Liver (tissue), 9 donors: ENCODE data around the gene VNN1. TPM values are rescaled to one million over a fixed set of nuclear protein-coding genes. Genes with fewer than 3 reads are reported as not detected.
A peak's percentile ranks its signal among the peaks of the same experiment; 100 is the strongest.

Experiments used
- DNase-seq: peaks from one replicate; pipeline ENCODE4 v3.0.0-alpha.2; 2017; ENCODE audit warnings: low spot score
- H3K27ac ChIP-seq, 2 donors: one replicate each; pipeline ENCODE4 v1.7.0; 2013; ENCODE audit warnings: inconsistent platforms in 2 of 2, low read length in 2 of 2, control low read depth in 1 of 2, low read depth in 1 of 2, mild to moderate bottlenecking in 1 of 2
- H3K27me3 ChIP-seq, 4 donors: one replicate each; pipeline versions ENCODE4 v1.6.1 to v1.7.0; 2013; ENCODE audit warnings: low read length in 3 of 4, inconsistent platforms in 1 of 4, mild to moderate bottlenecking in 1 of 4, moderate library complexity in 1 of 4; ENCODE audit not compliant: control insufficient read depth in 4 of 4, insufficient read depth in 4 of 4
- H3K36me3 ChIP-seq, 4 donors: one replicate each; pipeline versions ENCODE4 v1.6.1 to v1.7.0; 2013; ENCODE audit warnings: low read length in 3 of 4, mild to moderate bottlenecking in 3 of 4, low read depth in 1 of 4, moderate library complexity in 1 of 4; ENCODE audit not compliant: control insufficient read depth in 4 of 4, insufficient read depth in 3 of 4
- H3K4me1 ChIP-seq, 4 donors: one replicate each; pipeline versions ENCODE4 v1.6.1 to v1.7.0; 2013; ENCODE audit warnings: low read length in 3 of 4, mild to moderate bottlenecking in 3 of 4, moderate library complexity in 1 of 4; ENCODE audit not compliant: control insufficient read depth in 4 of 4, insufficient read depth in 4 of 4
- H3K4me3 ChIP-seq, 3 donors: one replicate each; pipeline versions ENCODE4 v1.6.1 to v1.7.0; 2013; ENCODE audit warnings: low read length in 3 of 3, control low read depth in 1 of 3, low read depth in 1 of 3, mild to moderate bottlenecking in 1 of 3
- H3K9ac ChIP-seq, 2 donors: one replicate each; pipeline ENCODE4 v1.7.0; 2013; ENCODE audit warnings: low read length in 2 of 2, mild to moderate bottlenecking in 2 of 2, moderate library complexity in 2 of 2, control low read depth in 1 of 2, low read depth in 1 of 2
- H3K9me3 ChIP-seq, 4 donors: one replicate each; pipeline versions ENCODE4 v1.6.1 to v1.7.0; 2013; ENCODE audit warnings: low read length in 3 of 4; ENCODE audit not compliant: control insufficient read depth in 4 of 4
- CTCF ChIP-seq: fragments of 150-350 bp; IDR thresholded peaks from 2 replicates; pipeline ENCODE4 v1.5.1; 2017; ENCODE audit warnings: improper control_type of control experiment, low read depth, low read length; ENCODE audit not compliant: missing input control
- EGR1 ChIP-seq, 2 donors: IDR thresholded peaks; 2 replicates each; pipeline ENCODE4 v1.6.1; 2016 to 2018; ENCODE audit warnings: antibody characterized with exemption in 2 of 2, low read depth in 2 of 2
- FOXA1 ChIP-seq: IDR thresholded peaks from 2 replicates; pipeline ENCODE4 v1.6.1; 2016; ENCODE audit warnings: antibody characterized with exemption
- FOXA2 ChIP-seq: IDR thresholded peaks from 2 replicates; pipeline ENCODE4 v1.6.1; 2016; ENCODE audit warnings: antibody characterized with exemption
- HNF4A ChIP-seq, 2 donors: conservative IDR thresholded peaks; 2 replicates each; pipeline ENCODE4 v1.6.1; 2016; ENCODE audit warnings: antibody characterized with exemption in 2 of 2, mild to moderate bottlenecking in 2 of 2
- HNF4G ChIP-seq: IDR thresholded peaks from 2 replicates; pipeline ENCODE4 v1.6.1; 2016; ENCODE audit warnings: antibody characterized with exemption
- JUND ChIP-seq, 2 donors: IDR thresholded peaks; 2 replicates each; pipeline ENCODE4 v1.6.1; 2016; ENCODE audit warnings: antibody characterized with exemption in 2 of 2
- NR2F2 ChIP-seq: IDR thresholded peaks from 2 replicates; pipeline ENCODE4 v1.6.1; 2016; ENCODE audit warnings: antibody characterized with exemption
- RAD21 ChIP-seq, 2 donors: IDR thresholded peaks; 2 replicates each; pipeline ENCODE4 v1.6.1; 2016; ENCODE audit warnings: antibody characterized with exemption in 2 of 2, mild to moderate bottlenecking in 2 of 2
- RXRA ChIP-seq, 2 donors: IDR thresholded peaks; 2 replicates each; pipeline ENCODE4 v1.6.1; 2017 to 2018; ENCODE audit warnings: antibody characterized with exemption in 2 of 2, mild to moderate bottlenecking in 1 of 2
- SP1 ChIP-seq: IDR thresholded peaks from 2 replicates; pipeline ENCODE4 v1.6.1; 2018; ENCODE audit warnings: antibody characterized with exemption, mild to moderate bottlenecking
- TAF1 ChIP-seq: conservative IDR thresholded peaks from 2 replicates; pipeline ENCODE4 v1.6.1; 2016; ENCODE audit warnings: antibody characterized with exemption, mild to moderate bottlenecking
- ZBTB33 ChIP-seq: IDR thresholded peaks from 2 replicates; pipeline ENCODE4 v1.6.1; 2016; ENCODE audit warnings: antibody characterized with exemption
- WGBS: extraction: QIAGEN DNeasy Blood & Tissue Kit; methylation state at CpG from one replicate; pipeline ENCODE4 v1.1.7; 2013; 5-methylcytosine and 5-hydroxymethylcytosine counted together
- polyA plus RNA-seq, 2 donors: library from polyadenylated mRNA; stranded (reverse) in 1 of 2; unstranded in 1 of 2; fragments of 200-250 nt in 1 of 2; fragments of >200 nt in 1 of 2; fragmentation: Nextera tagmentation in 1 of 2; extraction: Ambion mirVana in 1 of 2; gene quantifications; one replicate each; pipeline versions ENCODE4 v1.2.1 to v1.2.3, GENCODE V29; 2013 to 2015
- total RNA-seq, 2 donors: library from RNA; depleted of rRNA; stranded (reverse); fragments of >200 nt; gene quantifications; one replicate each; pipeline ENCODE4 v1.2.3, GENCODE V29; 2014
- TF ChIP-seq, protein P1 (sequence below): IDR thresholded peaks from 2 replicates; pipeline ENCODE4 v1.6.1; 2016; ENCODE audit warnings: antibody characterized with exemption
- TF ChIP-seq, protein P2 (sequence below): IDR thresholded peaks from 2 replicates; pipeline ENCODE4 v1.6.1; 2016; ENCODE audit warnings: antibody characterized with exemption, mild to moderate bottlenecking
- donor health status: healthy.
- donor health status: healthy.
- donor health status: healthy.
- donor health status: healthy.
- donor health status: healthy.

VNN1 gene
- total and polyA plus RNA-seq, 4 donors, result 2.7 to 132 (median 58.8) TPM

- Histone ChIP-seq H3K4me1 (peaks cover 0 to 14% (median 8%) of the 10 kb centered on the region in 4 donors), H3K9me3 (no peaks in the 10 kb centered on the region), H3K27me3 (no peaks in the 10 kb centered on the region), H3K9ac (peak overlapping the region in 1 of 2 donors; percentile 37), H3K4me3 (no peak overlapping the region), H3K27ac (no peak overlapping the region), H3K36me3 (no peaks in the 10 kb centered on the region)
- 6% methylated on average over 4 of the region's 4 CpGs for WGBS
- peak; percentile 48 to 73 for TF ChIP-seq HNF4A (conservative IDR thresholded peaks at IDR 0.05)
- peak; percentile 87 to 89 for TF ChIP-seq RAD21 (IDR thresholded peaks at IDR 0.05)
- no peak for TF ChIP-seq EGR1 (IDR thresholded peaks at IDR 0.05; ENCODE audit: low read depth in 2 of 2)
- TF ChIP-seq, protein P1, sequence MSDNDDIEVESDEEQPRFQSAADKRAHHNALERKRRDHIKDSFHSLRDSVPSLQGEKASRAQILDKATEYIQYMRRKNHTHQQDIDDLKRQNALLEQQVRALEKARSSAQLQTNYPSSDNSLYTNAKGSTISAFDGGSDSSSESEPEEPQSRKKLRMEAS, result peak; percentile 36
- no peak for TF ChIP-seq JUND (IDR thresholded peaks at IDR 0.05)
- TF ChIP-seq CTCF, result peak; percentile 56
- TF ChIP-seq NR2F2, result no peak
- TF ChIP-seq RXRA (IDR thresholded peaks at IDR 0.05), result peak; percentile 20 to 36
- TF ChIP-seq HNF4G, result no peak
- DNase-seq, result no peak
These were observed 44.1 kb downstream of the VNN1 start for GRCh38 chr6:132669690-132670291.

DNA sequence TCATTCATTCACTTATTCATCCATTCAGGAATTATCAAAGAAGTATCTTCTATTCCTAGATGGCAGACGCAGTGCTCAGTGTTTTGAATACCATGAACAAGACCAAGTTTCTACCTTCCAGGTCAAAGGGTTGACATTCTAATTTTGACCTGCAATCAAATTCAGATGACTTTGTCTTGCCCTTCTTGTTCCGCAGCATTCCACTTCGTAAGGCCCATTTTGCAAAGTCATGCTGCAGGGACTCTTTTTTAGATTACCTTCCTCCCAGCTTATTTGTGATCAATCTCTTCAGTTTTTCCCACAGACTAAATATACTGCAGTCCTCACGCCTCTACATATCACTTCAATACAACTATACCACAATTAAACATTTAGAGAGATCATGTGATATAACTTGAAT is 47.7 kb downstream of the VNN1 start:
- H3K36me3 ChIP-seq, result no peaks in the 10 kb centered on the region
- no peak for DNase-seq
- no peaks in the 10 kb centered on the region for H3K9me3 ChIP-seq
- peaks cover 0 to 10% (median 8%) of the 10 kb centered on the region in 4 donors for H3K4me1 ChIP-seq
- TF ChIP-seq EGR1 (IDR thresholded peaks at IDR 0.05; ENCODE audit: low read depth in 2 of 2), result no peak
- TF ChIP-seq ZBTB33, result no peak
- TF ChIP-seq NR2F2, result no peak
- TF ChIP-seq TAF1, result no peak
- TF ChIP-seq SP1, result no peak
- no peak for TF ChIP-seq HNF4G
- no peak for TF ChIP-seq FOXA1
- TF ChIP-seq JUND (IDR thresholded peaks at IDR 0.05), result no peak
- TF ChIP-seq, protein P2, sequence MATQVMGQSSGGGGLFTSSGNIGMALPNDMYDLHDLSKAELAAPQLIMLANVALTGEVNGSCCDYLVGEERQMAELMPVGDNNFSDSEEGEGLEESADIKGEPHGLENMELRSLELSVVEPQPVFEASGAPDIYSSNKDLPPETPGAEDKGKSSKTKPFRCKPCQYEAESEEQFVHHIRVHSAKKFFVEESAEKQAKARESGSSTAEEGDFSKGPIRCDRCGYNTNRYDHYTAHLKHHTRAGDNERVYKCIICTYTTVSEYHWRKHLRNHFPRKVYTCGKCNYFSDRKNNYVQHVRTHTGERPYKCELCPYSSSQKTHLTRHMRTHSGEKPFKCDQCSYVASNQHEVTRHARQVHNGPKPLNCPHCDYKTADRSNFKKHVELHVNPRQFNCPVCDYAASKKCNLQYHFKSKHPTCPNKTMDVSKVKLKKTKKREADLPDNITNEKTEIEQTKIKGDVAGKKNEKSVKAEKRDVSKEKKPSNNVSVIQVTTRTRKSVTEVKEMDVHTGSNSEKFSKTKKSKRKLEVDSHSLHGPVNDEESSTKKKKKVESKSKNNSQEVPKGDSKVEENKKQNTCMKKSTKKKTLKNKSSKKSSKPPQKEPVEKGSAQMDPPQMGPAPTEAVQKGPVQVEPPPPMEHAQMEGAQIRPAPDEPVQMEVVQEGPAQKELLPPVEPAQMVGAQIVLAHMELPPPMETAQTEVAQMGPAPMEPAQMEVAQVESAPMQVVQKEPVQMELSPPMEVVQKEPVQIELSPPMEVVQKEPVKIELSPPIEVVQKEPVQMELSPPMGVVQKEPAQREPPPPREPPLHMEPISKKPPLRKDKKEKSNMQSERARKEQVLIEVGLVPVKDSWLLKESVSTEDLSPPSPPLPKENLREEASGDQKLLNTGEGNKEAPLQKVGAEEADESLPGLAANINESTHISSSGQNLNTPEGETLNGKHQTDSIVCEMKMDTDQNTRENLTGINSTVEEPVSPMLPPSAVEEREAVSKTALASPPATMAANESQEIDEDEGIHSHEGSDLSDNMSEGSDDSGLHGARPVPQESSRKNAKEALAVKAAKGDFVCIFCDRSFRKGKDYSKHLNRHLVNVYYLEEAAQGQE, result no peak
- TF ChIP-seq FOXA2, result no peak
- no peak overlapping the region for H3K27ac ChIP-seq
- no peak overlapping the region for H3K9ac ChIP-seq
- H3K4me3 ChIP-seq, result no peak overlapping the region
- no peaks in the 10 kb centered on the region for H3K27me3 ChIP-seq
- 79% methylated on average over 4 of the region's 4 CpGs for WGBS
